ENCODE data around the gene PRLR.

Gene PRLR

GRCh38 chr5:35230038-35230611, at the start of gene PRLR:
PRLR (minus strand) TSS chr5:35230487; CDS start chr5:35089620, 140,867 bp downstream.
- TF ChIP-seq CTBP1 (IDR thresholded peaks at IDR 0.05; ENCODE audit: borderline replicate concordance) (no peak), NFRKB (IDR thresholded peaks at IDR 0.05) (no peak), FOXK2 (IDR thresholded peaks at IDR 0.05) (no peak), PKNOX1 (IDR thresholded peaks at IDR 0.05) (no peak), TARDBP (IDR thresholded peaks at IDR 0.05) (no peak), HDGF (IDR thresholded peaks at IDR 0.05; ENCODE audit: borderline replicate concordance) (no peak), BHLHE40 (IDR thresholded peaks at IDR 0.05; ENCODE audit: borderline replicate concordance) (no peak), SUZ12 (IDR thresholded peaks at IDR 0.05) (no peak), ARNT (IDR thresholded peaks at IDR 0.05) (no peak), ELF4 (IDR thresholded peaks at IDR 0.05) (no peak), FOXM1 (IDR thresholded peaks at IDR 0.05; ENCODE audit: borderline replicate concordance) (no peak), FOXA1 (IDR thresholded peaks at IDR 0.05) (no peak), LEF1 (IDR thresholded peaks at IDR 0.05; ENCODE audit: borderline replicate concordance) (no peak), ZNF384 (IDR thresholded peaks at IDR 0.05) (no peak), SP1 (IDR thresholded peaks at IDR 0.05) (no peak), L3MBTL2 (conservative IDR thresholded peaks at IDR 0.05) (no peak)
- ChIA-PET CTCF (interaction anchor here (0.6 to 1.2 kb wide), 3 partner anchors 12 to 583 kb away, joined by 3 to 5 read pairs (median 5); no protein-coding TSS in a partner anchor), POLR2A (no interaction called here)
- peak; percentile 12 for DNase-seq (ENCODE audit: extremely low spot score)

GRCh38 chr5:35274839-35275509, 44.7 kb upstream of the PRLR start:
- DNase-seq (ENCODE audit: extremely low spot score), result no peak
- POLR2A ChIA-PET, result no interaction called here
- TF ChIP-seq ELF4 (IDR thresholded peaks at IDR 0.05), result no peak
- CTCF ChIA-PET, result no interaction called here

- ChIA-PET POLR2A (no interaction called here), CTCF (no interaction called here)
- TF ChIP-seq TARDBP (IDR thresholded peaks at IDR 0.05), result no peak
- no peak for TF ChIP-seq ELF4 (IDR thresholded peaks at IDR 0.05)
- no peak for TF ChIP-seq SP1 (IDR thresholded peaks at IDR 0.05)
- no peak for DNase-seq (ENCODE audit: extremely low spot score)
Measured at GRCh38 chr5:35269006-35269405, 38.7 kb upstream of the PRLR start.

GRCh38 chr5:35266276-35266675, 36.0 kb upstream of the PRLR start:
- no peak for DNase-seq (ENCODE audit: extremely low spot score)
- POLR2A ChIA-PET, result no interaction called here
- TF ChIP-seq ZNF384 (IDR thresholded peaks at IDR 0.05) (no peak), FOXM1 (IDR thresholded peaks at IDR 0.05; ENCODE audit: borderline replicate concordance) (no peak), LEF1 (IDR thresholded peaks at IDR 0.05; ENCODE audit: borderline replicate concordance) (no peak), BHLHE40 (IDR thresholded peaks at IDR 0.05; ENCODE audit: borderline replicate concordance) (no peak), TARDBP (IDR thresholded peaks at IDR 0.05) (no peak), CTBP1 (IDR thresholded peaks at IDR 0.05; ENCODE audit: borderline replicate concordance) (no peak), ARNT (IDR thresholded peaks at IDR 0.05) (no peak), HDGF (IDR thresholded peaks at IDR 0.05; ENCODE audit: borderline replicate concordance) (no peak), SP1 (IDR thresholded peaks at IDR 0.05) (no peak), SUZ12 (IDR thresholded peaks at IDR 0.05) (no peak), FOXK2 (IDR thresholded peaks at IDR 0.05) (no peak), PKNOX1 (IDR thresholded peaks at IDR 0.05) (no peak), L3MBTL2 (conservative IDR thresholded peaks at IDR 0.05) (no peak), ELF4 (IDR thresholded peaks at IDR 0.05) (no peak), NFRKB (IDR thresholded peaks at IDR 0.05) (no peak)
- CTCF ChIA-PET, result no interaction called here

GRCh38 chr5:35264509-35264908, 34.2 kb upstream of the PRLR start:
- ChIA-PET CTCF (no interaction called here), POLR2A (no interaction called here)
- DNase-seq (ENCODE audit: extremely low spot score), result no peak
- TF ChIP-seq SUZ12 (IDR thresholded peaks at IDR 0.05) (no peak), TARDBP (IDR thresholded peaks at IDR 0.05) (no peak), LEF1 (IDR thresholded peaks at IDR 0.05; ENCODE audit: borderline replicate concordance) (no peak), L3MBTL2 (conservative IDR thresholded peaks at IDR 0.05) (no peak), BHLHE40 (IDR thresholded peaks at IDR 0.05; ENCODE audit: borderline replicate concordance) (no peak), ELF4 (IDR thresholded peaks at IDR 0.05) (no peak), CTBP1 (IDR thresholded peaks at IDR 0.05; ENCODE audit: borderline replicate concordance) (no peak), ZNF384 (IDR thresholded peaks at IDR 0.05) (no peak), PKNOX1 (IDR thresholded peaks at IDR 0.05) (no peak)

- CTCF ChIA-PET, result interaction anchor here (0.5 kb wide), 1 partner anchor 173 kb away, joined by 4 read pairs; no protein-coding TSS in a partner anchor
Measured at GRCh38 chr5:35263266-35263877, 33.1 kb upstream of the PRLR start.

More at GRCh38 chr5:35263266-35263877, 33.1 kb upstream of the PRLR start:
- TF ChIP-seq ZNF384 (IDR thresholded peaks at IDR 0.05) (no peak), NFRKB (IDR thresholded peaks at IDR 0.05) (no peak), FOXK2 (IDR thresholded peaks at IDR 0.05) (no peak), SUZ12 (IDR thresholded peaks at IDR 0.05) (no peak), BHLHE40 (IDR thresholded peaks at IDR 0.05; ENCODE audit: borderline replicate concordance) (no peak), ARNT (IDR thresholded peaks at IDR 0.05) (no peak), L3MBTL2 (conservative IDR thresholded peaks at IDR 0.05) (no peak), FOXM1 (IDR thresholded peaks at IDR 0.05; ENCODE audit: borderline replicate concordance) (no peak), HDGF (IDR thresholded peaks at IDR 0.05; ENCODE audit: borderline replicate concordance) (no peak), TARDBP (IDR thresholded peaks at IDR 0.05) (no peak), ELF4 (IDR thresholded peaks at IDR 0.05) (no peak), LEF1 (IDR thresholded peaks at IDR 0.05; ENCODE audit: borderline replicate concordance) (no peak)
- POLR2A ChIA-PET, result no interaction called here
- no peak for DNase-seq (ENCODE audit: extremely low spot score)
